HEK293T (cell line): ENCODE data around the gene ADAM20.

Experiments used
- ARNT ChIP-seq: fragments of 450-650 bp; IDR thresholded peaks from 2 replicates; pipeline ENCODE4 v1.6.1; 2017; ENCODE audit warnings: mild to moderate bottlenecking
- BHLHE40 ChIP-seq: fragments of 450-650 bp; IDR thresholded peaks from 2 replicates; pipeline ENCODE4 v1.6.1; 2016; ENCODE audit warnings: mild to moderate bottlenecking, moderate library complexity, borderline replicate concordance
- CTBP1 ChIP-seq: fragments of 450-650 bp; IDR thresholded peaks from 2 replicates; pipeline ENCODE4 v1.6.1; 2016; ENCODE audit warnings: borderline replicate concordance
- ELF4 ChIP-seq: fragments of 450-650 bp; IDR thresholded peaks from 2 replicates; pipeline ENCODE4 v1.6.1; 2017; ENCODE audit warnings: antibody characterized with exemption
- FOXA1 ChIP-seq: fragments of 450-650 bp; IDR thresholded peaks from 2 replicates; pipeline ENCODE4 v1.6.1; 2016; ENCODE audit warnings: mild to moderate bottlenecking
- FOXK2 ChIP-seq: fragments of 450-650 bp; IDR thresholded peaks from 2 replicates; pipeline ENCODE4 v1.6.1; 2016; ENCODE audit warnings: mild to moderate bottlenecking
- FOXM1 ChIP-seq: fragments of 450-650 bp; IDR thresholded peaks from 2 replicates; pipeline ENCODE4 v1.6.1; 2017; ENCODE audit warnings: mild to moderate bottlenecking, borderline replicate concordance
- HDGF ChIP-seq: fragments of 450-650 bp; IDR thresholded peaks from 2 replicates; pipeline ENCODE4 v1.6.1; 2017; ENCODE audit warnings: antibody characterized with exemption, borderline replicate concordance
- LEF1 ChIP-seq: fragments of 450-650 bp; IDR thresholded peaks from 2 replicates; pipeline ENCODE4 v1.6.1; 2017; ENCODE audit warnings: mild to moderate bottlenecking, borderline replicate concordance
- NFRKB ChIP-seq: fragments of 450-650 bp; IDR thresholded peaks from 2 replicates; pipeline ENCODE4 v1.6.1; 2016; ENCODE audit warnings: mild to moderate bottlenecking, moderate library complexity
- SP1 ChIP-seq: fragments of 450-650 bp; IDR thresholded peaks from 2 replicates; pipeline ENCODE4 v1.6.1; 2017
- SUZ12 ChIP-seq: fragments of 450-650 bp; IDR thresholded peaks from 2 replicates; pipeline ENCODE4 v1.6.1; 2016; ENCODE audit warnings: mild to moderate bottlenecking
- ZNF384 ChIP-seq: fragments of 450-650 bp; IDR thresholded peaks from 2 replicates; pipeline ENCODE4 v1.6.1; 2016
- TF ChIP-seq, protein P1 (sequence below): fragments of 450-650 bp; IDR thresholded peaks from 2 replicates; pipeline ENCODE4 v1.6.1; 2016

DNA sequence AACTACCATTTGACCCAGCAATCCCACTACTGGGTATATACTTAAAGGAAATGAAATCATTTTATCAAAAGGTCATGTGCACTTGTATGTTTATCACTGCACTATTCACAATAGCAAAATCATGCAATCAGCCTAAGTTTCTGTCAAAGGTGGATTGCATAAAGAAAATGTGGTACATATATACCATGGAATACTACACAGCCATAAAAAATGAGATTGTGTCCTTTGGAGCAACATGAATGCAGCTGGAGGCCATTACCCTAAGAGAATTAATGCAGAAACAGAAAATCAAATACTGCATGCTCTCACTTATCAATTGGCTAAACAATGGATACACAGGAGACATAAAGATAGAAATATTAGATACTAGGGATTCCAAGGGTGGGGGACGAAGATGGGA lies 38.2 kb upstream of the ADAM20 start:
- TF ChIP-seq ZNF384 (no peak), ARNT (no peak), NFRKB (no peak), FOXM1 (no peak), HDGF (no peak), ELF4 (no peak), CTBP1 (no peak), BHLHE40 (no peak), FOXA1 (no peak), SP1 (no peak), LEF1 (no peak), SUZ12 (no peak), FOXK2 (no peak)
- TF ChIP-seq, protein P1, sequence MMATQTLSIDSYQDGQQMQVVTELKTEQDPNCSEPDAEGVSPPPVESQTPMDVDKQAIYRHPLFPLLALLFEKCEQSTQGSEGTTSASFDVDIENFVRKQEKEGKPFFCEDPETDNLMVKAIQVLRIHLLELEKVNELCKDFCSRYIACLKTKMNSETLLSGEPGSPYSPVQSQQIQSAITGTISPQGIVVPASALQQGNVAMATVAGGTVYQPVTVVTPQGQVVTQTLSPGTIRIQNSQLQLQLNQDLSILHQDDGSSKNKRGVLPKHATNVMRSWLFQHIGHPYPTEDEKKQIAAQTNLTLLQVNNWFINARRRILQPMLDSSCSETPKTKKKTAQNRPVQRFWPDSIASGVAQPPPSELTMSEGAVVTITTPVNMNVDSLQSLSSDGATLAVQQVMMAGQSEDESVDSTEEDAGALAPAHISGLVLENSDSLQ: no peak
